ENCODE results near the gene EPS15.

GRCh38 chr1:51311826-51312225, 207.2 kb downstream of the EPS15 start:
- TF ChIP-seq EZH2 (IDR thresholded peaks at IDR 0.05; ENCODE audit: low read length), result no peak
- no peak for TF ChIP-seq CTCF (optimal IDR thresholded peaks at IDR 0.05 in 1 of 3, IDR thresholded peaks at IDR 0.05 in 1 of 3, conservative IDR thresholded peaks at IDR 0.05 in 1 of 3; ENCODE audit: extremely low read depth in 1 of 3, insufficient read depth in 2 of 3, low read length in 3 of 3)

Data from keratinocyte (primary cell).